HG03460 (cell line): ENCODE measurements around the gene IRF8.
"Not testable (repeated sequence)": the region's sequence is repeated elsewhere in the genome, so short reads cannot be mapped to it uniquely, and the experiment has no call there.

ENCODE experiments used
- ATAC-seq: cut with Tn5 transposase; IDR thresholded peaks from one replicate; pipeline ENCODE4 v1.9.1; 2021; ENCODE audit not compliant: unreplicated experiment

IRF8 gene

GRCh38 chr16:85934210-85934609, 35.2 kb downstream of the IRF8 start:
- ATAC-seq: no peak

GRCh38 chr16:85935391-85935973, 36.5 kb downstream of the IRF8 start:
- peak; percentile 28 for ATAC-seq

GRCh38 chr16:85935974-85936760, 37.2 kb downstream of the IRF8 start:
- ATAC-seq: peak; percentile 70

GRCh38 chr16:85936816-85937215, 37.9 kb downstream of the IRF8 start:
- no peak for ATAC-seq

- no peak for ATAC-seq
These were observed 41.3 kb downstream of the IRF8 start for GRCh38 chr16:85940214-85940613.

- no peak for ATAC-seq
These were observed 43.1 kb downstream of the IRF8 start for GRCh38 chr16:85941863-85942644.

GRCh38 chr16:85942659-85943058, 43.7 kb downstream of the IRF8 start:
- ATAC-seq: not testable (repeated sequence)

GRCh38 chr16:85943711-85944110, 44.7 kb downstream of the IRF8 start:
- ATAC-seq: no peak

- ATAC-seq: no peak
These were observed 45.8 kb downstream of the IRF8 start for GRCh38 chr16:85944572-85945423.

- ATAC-seq: no peak
These were observed 46.4 kb downstream of the IRF8 start for GRCh38 chr16:85945424-85945751.

- ATAC-seq: no peak
These were observed 47.7 kb downstream of the IRF8 start for GRCh38 chr16:85946541-85947124.

GRCh38 chr16:85947230-85948137, 48.5 kb downstream of the IRF8 start:
- ATAC-seq: peak; percentile 74

GRCh38 chr16:85948138-85948509, 49.2 kb downstream of the IRF8 start:
- peak; percentile 27 for ATAC-seq

GRCh38 chr16:85948616-85949265, 49.8 kb downstream of the IRF8 start:
- no peak for ATAC-seq

- no peak for ATAC-seq
These were observed 51.4 kb downstream of the IRF8 start for GRCh38 chr16:85950136-85950918.

- ATAC-seq: no peak
These were observed 53.2 kb downstream of the IRF8 start for GRCh38 chr16:85952197-85952596.

GRCh38 chr16:85952811-85953210, 53.8 kb downstream of the IRF8 start:
- ATAC-seq: no peak

GRCh38 chr16:85954927-85955519, 56.1 kb downstream of the IRF8 start:
- no peak for ATAC-seq
